ENCODE data around the gene NAALAD2. TPM values are rescaled to one million over a fixed set of nuclear protein-coding genes. Genes with fewer than 3 reads are reported as not detected.

The NAALAD2 gene
- total and polyA plus RNA-seq, 4 donors: 0.21 to 3.3 (median 1.1) TPM

- Histone ChIP-seq H3K36me3 (ENCODE audit: control insufficient read depth in 4 of 4, insufficient read depth in 3 of 4, low read depth in 1 of 4, low read length in 3 of 4) (no peaks in the 10 kb centered on the region), H3K4me3 (ENCODE audit: low read depth in 1 of 3, low read length in 3 of 3) (no peak overlapping the region), H3K9ac (ENCODE audit: low read depth in 1 of 2, low read length in 2 of 2) (no peak overlapping the region), H3K9me3 (ENCODE audit: control insufficient read depth in 4 of 4, low read length in 3 of 4) (no peaks in the 10 kb centered on the region), H3K4me1 (ENCODE audit: control insufficient read depth in 4 of 4, insufficient read depth in 4 of 4, low read length in 3 of 4) (no peaks in the 10 kb centered on the region), H3K27me3 (ENCODE audit: control insufficient read depth in 4 of 4, insufficient read depth in 4 of 4, low read length in 3 of 4) (no peaks in the 10 kb centered on the region), H3K27ac (ENCODE audit: low read depth in 1 of 2, low read length in 2 of 2) (no peak overlapping the region)
- WGBS: 87% methylated on average over 3 of the region's 3 CpGs
- no peak for DNase-seq (ENCODE audit: low spot score)
- no peak for TF ChIP-seq FOXA2 (IDR thresholded peaks at IDR 0.05)
- TF ChIP-seq SP1 (IDR thresholded peaks at IDR 0.05): no peak
- no peak for TF ChIP-seq JUND (IDR thresholded peaks at IDR 0.05)
- TF ChIP-seq, protein P1, sequence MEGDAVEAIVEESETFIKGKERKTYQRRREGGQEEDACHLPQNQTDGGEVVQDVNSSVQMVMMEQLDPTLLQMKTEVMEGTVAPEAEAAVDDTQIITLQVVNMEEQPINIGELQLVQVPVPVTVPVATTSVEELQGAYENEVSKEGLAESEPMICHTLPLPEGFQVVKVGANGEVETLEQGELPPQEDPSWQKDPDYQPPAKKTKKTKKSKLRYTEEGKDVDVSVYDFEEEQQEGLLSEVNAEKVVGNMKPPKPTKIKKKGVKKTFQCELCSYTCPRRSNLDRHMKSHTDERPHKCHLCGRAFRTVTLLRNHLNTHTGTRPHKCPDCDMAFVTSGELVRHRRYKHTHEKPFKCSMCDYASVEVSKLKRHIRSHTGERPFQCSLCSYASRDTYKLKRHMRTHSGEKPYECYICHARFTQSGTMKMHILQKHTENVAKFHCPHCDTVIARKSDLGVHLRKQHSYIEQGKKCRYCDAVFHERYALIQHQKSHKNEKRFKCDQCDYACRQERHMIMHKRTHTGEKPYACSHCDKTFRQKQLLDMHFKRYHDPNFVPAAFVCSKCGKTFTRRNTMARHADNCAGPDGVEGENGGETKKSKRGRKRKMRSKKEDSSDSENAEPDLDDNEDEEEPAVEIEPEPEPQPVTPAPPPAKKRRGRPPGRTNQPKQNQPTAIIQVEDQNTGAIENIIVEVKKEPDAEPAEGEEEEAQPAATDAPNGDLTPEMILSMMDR (IDR thresholded peaks at IDR 0.05; ENCODE audit: low read depth, low read length, missing input control): no peak
- TF ChIP-seq HNF4G (IDR thresholded peaks at IDR 0.05): no peak
- TF ChIP-seq RXRA (IDR thresholded peaks at IDR 0.05): no peak
- TF ChIP-seq YY1 (IDR thresholded peaks at IDR 0.05): no peak
- TF ChIP-seq RAD21 (IDR thresholded peaks at IDR 0.05): no peak
- no peak for TF ChIP-seq TAF1 (conservative IDR thresholded peaks at IDR 0.05)
- TF ChIP-seq FOXA1 (IDR thresholded peaks at IDR 0.05): no peak
- TF ChIP-seq, protein P2, sequence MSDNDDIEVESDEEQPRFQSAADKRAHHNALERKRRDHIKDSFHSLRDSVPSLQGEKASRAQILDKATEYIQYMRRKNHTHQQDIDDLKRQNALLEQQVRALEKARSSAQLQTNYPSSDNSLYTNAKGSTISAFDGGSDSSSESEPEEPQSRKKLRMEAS (IDR thresholded peaks at IDR 0.05): no peak
- TF ChIP-seq, protein P3, sequence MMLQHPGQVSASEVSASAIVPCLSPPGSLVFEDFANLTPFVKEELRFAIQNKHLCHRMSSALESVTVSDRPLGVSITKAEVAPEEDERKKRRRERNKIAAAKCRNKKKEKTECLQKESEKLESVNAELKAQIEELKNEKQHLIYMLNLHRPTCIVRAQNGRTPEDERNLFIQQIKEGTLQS (IDR thresholded peaks at IDR 0.05): no peak
- no peak for TF ChIP-seq GABPA (IDR thresholded peaks at IDR 0.05 in 1 of 2, conservative IDR thresholded peaks at IDR 0.05 in 1 of 2)
- no peak for TF ChIP-seq NR2F2 (IDR thresholded peaks at IDR 0.05)
These were observed 34.1 kb downstream of the NAALAD2 start for GRCh38 chr11:90168571-90168970.

DNA sequence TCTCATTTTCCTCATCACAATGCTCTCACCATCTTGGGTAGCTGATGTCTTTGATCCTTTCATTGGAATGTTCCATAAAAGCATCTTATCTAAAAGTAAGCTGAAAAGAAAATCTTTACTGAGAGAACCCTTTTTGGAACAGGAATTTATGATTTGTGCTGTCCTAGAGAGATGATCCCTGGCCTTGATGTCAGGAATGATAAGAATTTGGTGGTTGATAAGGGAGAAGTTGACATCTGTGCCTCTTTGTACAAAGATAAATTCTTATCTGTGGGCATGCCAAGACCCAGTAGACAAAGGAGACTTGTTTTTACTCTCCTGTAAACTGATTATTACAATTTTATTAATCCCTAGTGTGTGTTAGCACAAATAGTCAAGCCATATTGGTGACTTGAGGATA lies 36.9 kb downstream of the NAALAD2 start:
- DNase-seq (ENCODE audit: low spot score): no peak
- no peak for TF ChIP-seq NR2F2 (IDR thresholded peaks at IDR 0.05)
- TF ChIP-seq, protein P2 (IDR thresholded peaks at IDR 0.05): no peak
- TF ChIP-seq, protein P3 (IDR thresholded peaks at IDR 0.05): no peak
- no peak for TF ChIP-seq HNF4G (IDR thresholded peaks at IDR 0.05)
- TF ChIP-seq YY1 (IDR thresholded peaks at IDR 0.05): no peak
- no peak for TF ChIP-seq FOXA2 (IDR thresholded peaks at IDR 0.05)
- TF ChIP-seq, protein P4, sequence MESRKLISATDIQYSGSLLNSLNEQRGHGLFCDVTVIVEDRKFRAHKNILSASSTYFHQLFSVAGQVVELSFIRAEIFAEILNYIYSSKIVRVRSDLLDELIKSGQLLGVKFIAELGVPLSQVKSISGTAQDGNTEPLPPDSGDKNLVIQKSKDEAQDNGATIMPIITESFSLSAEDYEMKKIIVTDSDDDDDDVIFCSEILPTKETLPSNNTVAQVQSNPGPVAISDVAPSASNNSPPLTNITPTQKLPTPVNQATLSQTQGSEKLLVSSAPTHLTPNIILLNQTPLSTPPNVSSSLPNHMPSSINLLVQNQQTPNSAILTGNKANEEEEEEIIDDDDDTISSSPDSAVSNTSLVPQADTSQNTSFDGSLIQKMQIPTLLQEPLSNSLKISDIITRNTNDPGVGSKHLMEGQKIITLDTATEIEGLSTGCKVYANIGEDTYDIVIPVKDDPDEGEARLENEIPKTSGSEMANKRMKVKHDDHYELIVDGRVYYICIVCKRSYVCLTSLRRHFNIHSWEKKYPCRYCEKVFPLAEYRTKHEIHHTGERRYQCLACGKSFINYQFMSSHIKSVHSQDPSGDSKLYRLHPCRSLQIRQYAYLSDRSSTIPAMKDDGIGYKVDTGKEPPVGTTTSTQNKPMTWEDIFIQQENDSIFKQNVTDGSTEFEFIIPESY (IDR thresholded peaks at IDR 0.05): no peak
- no peak for TF ChIP-seq HNF4A (conservative IDR thresholded peaks at IDR 0.05)
- no peak for TF ChIP-seq EGR1 (IDR thresholded peaks at IDR 0.05; ENCODE audit: low read depth in 2 of 2)
- TF ChIP-seq, protein P5, sequence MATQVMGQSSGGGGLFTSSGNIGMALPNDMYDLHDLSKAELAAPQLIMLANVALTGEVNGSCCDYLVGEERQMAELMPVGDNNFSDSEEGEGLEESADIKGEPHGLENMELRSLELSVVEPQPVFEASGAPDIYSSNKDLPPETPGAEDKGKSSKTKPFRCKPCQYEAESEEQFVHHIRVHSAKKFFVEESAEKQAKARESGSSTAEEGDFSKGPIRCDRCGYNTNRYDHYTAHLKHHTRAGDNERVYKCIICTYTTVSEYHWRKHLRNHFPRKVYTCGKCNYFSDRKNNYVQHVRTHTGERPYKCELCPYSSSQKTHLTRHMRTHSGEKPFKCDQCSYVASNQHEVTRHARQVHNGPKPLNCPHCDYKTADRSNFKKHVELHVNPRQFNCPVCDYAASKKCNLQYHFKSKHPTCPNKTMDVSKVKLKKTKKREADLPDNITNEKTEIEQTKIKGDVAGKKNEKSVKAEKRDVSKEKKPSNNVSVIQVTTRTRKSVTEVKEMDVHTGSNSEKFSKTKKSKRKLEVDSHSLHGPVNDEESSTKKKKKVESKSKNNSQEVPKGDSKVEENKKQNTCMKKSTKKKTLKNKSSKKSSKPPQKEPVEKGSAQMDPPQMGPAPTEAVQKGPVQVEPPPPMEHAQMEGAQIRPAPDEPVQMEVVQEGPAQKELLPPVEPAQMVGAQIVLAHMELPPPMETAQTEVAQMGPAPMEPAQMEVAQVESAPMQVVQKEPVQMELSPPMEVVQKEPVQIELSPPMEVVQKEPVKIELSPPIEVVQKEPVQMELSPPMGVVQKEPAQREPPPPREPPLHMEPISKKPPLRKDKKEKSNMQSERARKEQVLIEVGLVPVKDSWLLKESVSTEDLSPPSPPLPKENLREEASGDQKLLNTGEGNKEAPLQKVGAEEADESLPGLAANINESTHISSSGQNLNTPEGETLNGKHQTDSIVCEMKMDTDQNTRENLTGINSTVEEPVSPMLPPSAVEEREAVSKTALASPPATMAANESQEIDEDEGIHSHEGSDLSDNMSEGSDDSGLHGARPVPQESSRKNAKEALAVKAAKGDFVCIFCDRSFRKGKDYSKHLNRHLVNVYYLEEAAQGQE (IDR thresholded peaks at IDR 0.05): no peak
- no peak for TF ChIP-seq FOXA1 (IDR thresholded peaks at IDR 0.05)
- no peak for TF ChIP-seq RXRA (IDR thresholded peaks at IDR 0.05)
- H3K9ac ChIP-seq (ENCODE audit: low read depth in 1 of 2, low read length in 2 of 2): no peak overlapping the region
- H3K36me3 ChIP-seq (ENCODE audit: control insufficient read depth in 4 of 4, insufficient read depth in 3 of 4, low read depth in 1 of 4, low read length in 3 of 4): no peaks in the 10 kb centered on the region
- H3K4me3 ChIP-seq (ENCODE audit: low read depth in 1 of 3, low read length in 3 of 3): no peak overlapping the region
- no peaks in the 10 kb centered on the region for H3K27me3 ChIP-seq (ENCODE audit: control insufficient read depth in 4 of 4, insufficient read depth in 4 of 4, low read length in 3 of 4)
- H3K9me3 ChIP-seq (ENCODE audit: control insufficient read depth in 4 of 4, low read length in 3 of 4): no peaks in the 10 kb centered on the region
- no peaks in the 10 kb centered on the region for H3K4me1 ChIP-seq (ENCODE audit: control insufficient read depth in 4 of 4, insufficient read depth in 4 of 4, low read length in 3 of 4)
- H3K27ac ChIP-seq (ENCODE audit: low read depth in 1 of 2, low read length in 2 of 2): no peak overlapping the region

All from liver (tissue), 9 donors.